CMK (cell line): Measurements from ENCODE around the gene S1PR1.
"Not testable (repeated sequence)": the region's sequence is repeated elsewhere in the genome, so short reads cannot be mapped to it uniquely, and the experiment has no call there.

Experiments used
- DNase-seq: peaks from one replicate; pipeline ENCODE4 v3.0.0-alpha.2; 2010; ENCODE audit warnings: low read depth

The S1PR1 gene

GRCh38 chr1:101219924-101220870, 16.6 kb upstream of the S1PR1 start:
- no peak for DNase-seq

DNA sequence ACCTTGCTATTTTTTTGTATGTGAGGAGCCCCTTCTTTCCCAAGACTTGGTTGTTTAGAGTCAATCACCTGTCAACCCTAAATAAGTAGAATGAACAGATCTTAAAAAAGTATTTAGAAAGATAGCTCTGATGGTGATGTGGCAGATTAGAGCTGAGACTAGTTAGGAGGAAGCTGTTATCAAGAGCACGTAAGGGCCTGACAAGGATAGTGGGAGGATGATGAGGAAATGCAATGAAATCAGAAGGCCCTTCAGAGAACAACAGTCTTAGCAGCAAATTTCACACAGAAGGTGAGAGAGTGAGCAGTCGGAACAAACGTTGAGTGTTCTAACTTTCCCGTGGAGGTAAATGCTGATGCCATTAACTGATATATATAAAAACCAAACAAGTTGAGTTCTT, 15.9 kb upstream of the S1PR1 start:
- DNase-seq, result no peak

DNA sequence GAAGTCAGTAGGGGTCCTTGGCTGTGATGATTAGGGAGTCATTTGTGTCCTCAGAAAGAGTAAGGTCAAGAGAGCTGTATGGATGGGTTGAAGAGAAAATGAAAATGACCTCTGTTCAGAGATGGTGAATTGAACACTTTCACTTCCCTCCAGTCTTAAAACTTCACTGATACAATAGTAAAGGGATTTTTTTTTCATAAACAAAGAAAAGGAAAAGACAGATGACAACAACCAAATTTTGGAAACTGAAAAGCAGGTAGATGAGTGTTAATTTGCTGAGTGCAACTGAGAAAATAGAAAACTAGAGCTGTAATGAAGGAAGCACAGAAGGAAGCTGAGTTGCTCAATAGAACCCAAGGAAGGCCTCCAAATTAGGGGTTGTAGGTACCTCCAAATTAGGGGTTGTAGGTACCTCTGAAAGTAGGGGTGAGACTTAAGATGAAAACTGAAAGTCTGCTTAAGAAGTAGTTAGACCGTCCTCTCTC, 14.8 kb upstream of the S1PR1 start:
- no peak for DNase-seq

DNA sequence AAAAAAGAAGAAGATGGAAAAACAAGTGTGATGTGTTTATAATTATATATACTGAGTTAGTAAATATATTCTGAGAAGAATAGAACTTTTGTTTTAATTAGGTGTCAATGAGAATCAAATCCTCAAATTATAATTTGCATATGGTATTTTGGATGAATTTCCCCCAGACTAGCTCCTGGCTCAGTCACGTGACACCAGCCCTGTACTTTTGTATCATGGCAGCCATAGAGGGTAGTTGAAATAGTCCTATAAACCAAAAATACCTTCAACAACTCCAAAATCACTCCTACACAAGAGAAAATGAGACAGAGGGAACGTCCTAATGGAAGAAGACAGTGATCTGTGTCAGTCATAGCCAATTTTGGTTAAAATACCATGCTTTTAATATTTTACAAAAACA, 9.0 kb upstream of the S1PR1 start:
- no peak for DNase-seq

- no peak for DNase-seq
Observed at GRCh38 chr1:101228424-101229134, 8.2 kb upstream of the S1PR1 start.

DNA sequence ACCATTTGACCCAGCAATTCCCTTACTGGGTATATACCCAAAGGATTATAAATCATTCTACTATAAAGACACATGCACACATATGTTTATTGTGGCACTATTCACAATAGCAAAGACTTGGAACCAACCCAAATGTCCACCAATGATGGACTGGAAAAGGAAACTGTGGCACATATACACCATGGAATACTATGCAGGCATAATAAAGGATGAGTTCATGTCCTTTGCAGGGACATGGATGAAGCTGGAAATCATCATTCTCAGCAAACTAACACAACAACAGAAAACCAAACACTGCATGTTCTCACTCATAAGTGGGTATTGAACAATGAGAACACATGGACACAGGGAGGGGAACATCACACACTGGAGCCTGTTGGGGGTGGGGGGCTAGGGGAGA, 4.6 kb upstream of the S1PR1 start:
- DNase-seq, result not testable (repeated sequence)

DNA sequence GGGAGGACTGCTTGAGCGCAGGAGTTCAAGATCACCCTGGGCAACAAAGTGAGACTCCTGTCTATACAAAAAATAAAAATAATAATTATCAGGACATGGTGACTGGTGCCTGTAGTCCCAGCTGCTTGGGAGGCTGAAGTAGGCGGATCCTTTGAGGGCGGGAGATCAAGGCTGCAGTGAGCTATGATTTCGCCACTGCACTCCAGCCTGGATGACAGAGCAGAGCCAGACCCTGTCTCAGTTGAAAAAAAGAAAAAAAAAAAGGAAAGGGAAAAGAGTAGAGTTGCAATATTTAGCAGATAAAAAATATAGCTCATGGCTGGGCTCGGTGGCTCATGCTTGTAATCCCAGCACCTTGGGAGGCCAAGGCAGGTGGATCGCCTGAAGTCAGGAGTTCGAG, 3.3 kb upstream of the S1PR1 start:
- no peak for DNase-seq

GRCh38 chr1:101235216-101235695, 1.6 kb upstream of the S1PR1 start:
- no peak for DNase-seq

DNA sequence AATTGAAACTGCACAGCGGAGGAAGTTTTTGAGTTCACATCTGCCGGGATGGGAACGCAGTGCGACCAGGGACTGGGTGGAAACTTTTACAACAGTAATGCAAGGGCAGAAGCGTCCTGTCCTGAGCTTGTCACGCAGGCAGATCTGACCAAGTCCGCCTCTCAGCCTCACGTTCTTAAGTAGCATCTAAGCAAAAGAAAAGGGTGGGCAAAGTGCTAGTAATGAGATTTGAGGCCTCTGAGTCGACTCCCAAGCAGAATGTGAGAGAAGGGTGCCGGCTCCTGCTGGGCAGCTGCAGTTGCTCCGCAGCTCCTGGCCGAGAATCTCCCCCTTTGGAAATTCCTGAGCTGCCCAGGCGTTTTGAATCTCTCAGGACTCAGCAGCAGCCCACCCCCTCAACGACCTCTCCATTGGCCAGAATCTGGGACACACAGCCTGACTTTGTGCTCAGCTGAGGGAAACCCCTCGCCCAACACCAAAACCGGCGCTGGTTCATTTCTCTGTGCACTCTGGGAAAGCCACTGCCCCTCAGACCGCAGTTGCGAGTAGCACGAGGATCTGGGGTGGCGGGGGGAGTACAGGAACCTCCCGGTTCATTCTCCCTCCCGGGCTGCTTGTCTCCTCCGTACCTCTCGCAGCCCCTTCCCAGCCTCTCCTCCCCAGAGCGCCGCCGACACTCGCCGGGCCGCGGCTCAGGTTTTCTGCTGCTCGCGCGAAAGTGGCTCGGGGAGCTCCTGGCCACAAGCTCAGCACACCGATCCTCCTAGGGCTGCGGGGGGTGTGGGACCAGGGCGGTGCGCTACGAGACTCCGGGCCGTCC, 913 bp upstream of the S1PR1 start:
- DNase-seq, result no peak

DNA sequence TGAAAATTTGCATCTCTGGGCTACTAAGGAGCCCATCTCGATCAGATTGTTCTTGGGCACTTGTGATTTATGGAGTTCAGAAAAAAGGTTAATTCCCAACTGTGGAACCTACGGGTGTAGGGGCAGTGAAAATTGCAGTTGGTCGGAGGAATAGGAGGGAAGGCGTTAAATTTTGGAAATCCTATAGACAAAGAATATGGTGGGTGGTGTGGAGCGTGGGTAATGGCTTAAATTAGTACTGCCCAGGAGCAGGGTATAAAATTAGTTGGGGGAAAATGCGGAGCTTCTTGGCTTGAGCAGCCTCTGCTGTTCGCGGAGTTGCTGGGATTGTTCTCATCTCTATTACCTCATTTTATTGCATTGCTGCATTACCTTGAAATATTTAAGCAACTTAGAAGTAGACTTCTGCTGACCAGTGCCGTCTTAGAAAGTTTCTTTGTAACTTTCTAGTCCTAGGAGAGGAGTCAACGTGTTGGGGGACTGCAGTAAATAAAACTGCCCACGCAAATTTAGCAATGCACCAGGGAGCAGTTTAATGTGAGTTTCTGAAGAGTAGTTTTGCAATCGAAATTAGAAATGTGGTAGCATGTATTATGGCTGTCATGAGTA, 514 bp downstream of the S1PR1 start:
- DNase-seq, result no peak

DNA sequence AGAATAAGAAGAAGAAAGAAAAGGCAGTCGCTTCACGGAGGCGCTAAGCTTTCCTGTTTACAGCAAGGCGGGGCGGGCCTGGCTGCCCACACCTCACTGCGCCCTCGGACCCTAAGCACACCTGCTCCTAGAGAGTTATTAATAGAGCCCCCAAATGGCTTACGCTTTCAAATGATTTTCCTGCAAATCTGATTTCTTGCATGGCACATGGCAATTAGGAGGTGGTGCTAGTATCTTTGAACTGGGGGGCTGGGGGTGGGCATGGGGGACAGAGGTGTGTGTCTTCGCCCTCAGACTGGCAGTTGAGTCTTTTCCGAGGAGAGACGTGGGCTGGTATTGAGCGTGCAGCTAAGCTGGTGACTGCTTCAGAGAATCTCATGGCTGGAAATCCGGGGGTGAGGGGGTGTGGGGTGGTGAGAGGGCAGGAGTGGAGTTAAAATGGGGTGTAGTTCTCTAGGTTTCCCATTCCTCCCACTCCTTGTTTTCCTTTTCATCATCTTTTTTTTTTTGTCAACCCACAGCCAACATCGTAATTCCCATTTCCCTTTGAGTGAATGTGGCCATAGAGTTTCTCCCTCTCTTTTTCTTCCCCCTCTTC, 1.3 kb downstream of the S1PR1 start:
- no peak for DNase-seq

DNA sequence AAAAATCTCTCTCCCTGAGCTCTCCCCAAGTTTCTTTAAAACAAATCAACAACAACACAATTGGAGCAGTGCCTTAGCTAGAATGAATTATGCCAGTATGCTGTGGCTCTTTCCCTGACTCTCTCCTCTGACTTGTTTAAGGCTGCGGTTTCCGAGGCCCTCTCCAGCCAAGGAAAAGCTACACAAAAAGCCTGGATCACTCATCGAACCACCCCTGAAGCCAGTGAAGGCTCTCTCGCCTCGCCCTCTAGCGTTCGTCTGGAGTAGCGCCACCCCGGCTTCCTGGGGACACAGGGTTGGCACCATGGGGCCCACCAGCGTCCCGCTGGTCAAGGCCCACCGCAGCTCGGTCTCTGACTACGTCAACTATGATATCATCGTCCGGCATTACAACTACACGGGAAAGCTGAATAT, 1.9 kb downstream of the S1PR1 start:
- peak; percentile 54 for DNase-seq

DNA sequence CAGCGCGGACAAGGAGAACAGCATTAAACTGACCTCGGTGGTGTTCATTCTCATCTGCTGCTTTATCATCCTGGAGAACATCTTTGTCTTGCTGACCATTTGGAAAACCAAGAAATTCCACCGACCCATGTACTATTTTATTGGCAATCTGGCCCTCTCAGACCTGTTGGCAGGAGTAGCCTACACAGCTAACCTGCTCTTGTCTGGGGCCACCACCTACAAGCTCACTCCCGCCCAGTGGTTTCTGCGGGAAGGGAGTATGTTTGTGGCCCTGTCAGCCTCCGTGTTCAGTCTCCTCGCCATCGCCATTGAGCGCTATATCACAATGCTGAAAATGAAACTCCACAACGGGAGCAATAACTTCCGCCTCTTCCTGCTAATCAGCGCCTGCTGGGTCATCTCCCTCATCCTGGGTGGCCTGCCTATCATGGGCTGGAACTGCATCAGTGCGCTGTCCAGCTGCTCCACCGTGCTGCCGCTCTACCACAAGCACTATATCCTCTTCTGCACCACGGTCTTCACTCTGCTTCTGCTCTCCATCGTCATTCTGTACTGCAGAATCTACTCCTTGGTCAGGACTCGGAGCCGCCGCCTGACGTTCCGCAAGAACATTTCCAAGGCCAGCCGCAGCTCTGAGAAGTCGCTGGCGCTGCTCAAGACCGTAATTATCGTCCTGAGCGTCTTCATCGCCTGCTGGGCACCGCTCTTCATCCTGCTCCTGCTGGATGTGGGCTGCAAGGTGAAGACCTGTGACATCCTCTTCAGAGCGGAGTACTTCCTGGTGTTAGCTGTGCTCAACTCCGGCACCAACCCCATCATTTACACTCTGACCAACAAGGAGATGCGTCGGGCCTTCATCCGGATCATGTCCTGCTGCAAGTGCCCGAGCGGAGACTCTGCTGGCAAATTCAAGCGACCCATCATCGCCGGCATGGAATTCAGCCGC, 2.5 kb downstream of the S1PR1 start:
- no peak for DNase-seq

DNA sequence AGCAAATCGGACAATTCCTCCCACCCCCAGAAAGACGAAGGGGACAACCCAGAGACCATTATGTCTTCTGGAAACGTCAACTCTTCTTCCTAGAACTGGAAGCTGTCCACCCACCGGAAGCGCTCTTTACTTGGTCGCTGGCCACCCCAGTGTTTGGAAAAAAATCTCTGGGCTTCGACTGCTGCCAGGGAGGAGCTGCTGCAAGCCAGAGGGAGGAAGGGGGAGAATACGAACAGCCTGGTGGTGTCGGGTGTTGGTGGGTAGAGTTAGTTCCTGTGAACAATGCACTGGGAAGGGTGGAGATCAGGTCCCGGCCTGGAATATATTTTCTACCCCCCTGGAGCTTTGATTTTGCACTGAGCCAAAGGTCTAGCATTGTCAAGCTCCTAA, 3.2 kb downstream of the S1PR1 start:
- DNase-seq, result no peak

- DNase-seq, result no peak
Observed at GRCh38 chr1:101241485-101242225, 4.8 kb downstream of the S1PR1 start.

GRCh38 chr1:101242324-101243050, 5.7 kb downstream of the S1PR1 start:
- DNase-seq, result no peak

- DNase-seq, result no peak
Observed at GRCh38 chr1:101243751-101244150, 6.9 kb downstream of the S1PR1 start.

GRCh38 chr1:101244842-101245241, 8.0 kb downstream of the S1PR1 start:
- DNase-seq, result no peak
